Esophagus squamous epithelium (tissue), 5 donors: ENCODE data around the gene DNAH7. TPM values are rescaled to one million over a fixed set of nuclear protein-coding genes. Genes with fewer than 3 reads are reported as not detected.

ENCODE experiments used
- DNase-seq: peaks from one replicate; lab custom pipeline; 2025; lab: John Stamatoyannopoulos, UW
- H3K27ac ChIP-seq, 4 donors: fragments of 200-600 bp; sonication (generic); one replicate each; pipeline ENCODE4 v1.5.1; 2016 to 2019; ENCODE audit warnings: mild to moderate bottlenecking in 1 of 4
- H3K27me3 ChIP-seq, 4 donors: fragments of 200-600 bp; sonication (generic); 1 replicate in 3 of 4; 2 replicates in 1 of 4; pipeline versions ENCODE4 v1.5.1 to v1.6.0; 2017 to 2021; ENCODE audit warnings: antibody characterized with exemption in 1 of 4
- H3K36me3 ChIP-seq, 3 donors: fragments of 200-600 bp; sonication (generic); one replicate each; pipeline ENCODE4 v1.5.1; 2016 to 2019
- H3K4me1 ChIP-seq, 3 donors: fragments of 200-600 bp; sonication (generic); one replicate each; pipeline ENCODE4 v1.5.1; 2017 to 2019
- H3K4me3 ChIP-seq, 4 donors: fragments of 200-600 bp; sonication (generic); 1 replicate in 3 of 4; 2 replicates in 1 of 4; pipeline ENCODE4 v1.5.1; 2016 to 2019; ENCODE audit warnings: mild to moderate bottlenecking in 2 of 4, moderate library complexity in 1 of 4
- H3K9me3 ChIP-seq, 3 donors: fragments of 200-600 bp; sonication (generic); one replicate each; pipeline ENCODE4 v1.5.1; 2016 to 2019
- POLR2A ChIP-seq, 4 donors: fragments of 450-650 bp; IDR thresholded peaks; one replicate each; pipeline ENCODE4 v1.6.1; 2017; ENCODE audit warnings: antibody characterized with exemption in 4 of 4, mild to moderate bottlenecking in 4 of 4, moderate library complexity in 3 of 4
- WGBS, 2 donors: methylation state at CpG; one replicate each; pipeline ENCODE4 v1.1.5; 2018; 5-methylcytosine and 5-hydroxymethylcytosine counted together
- intact Hi-C: fragments of 100-400 bp; cut with DNase I; formaldehyde crosslinking; loops from one replicate; pipeline ENCODE4 v1.15.0; 2022
- total RNA-seq, 4 donors: library from RNA; depleted of rRNA; stranded (reverse); fragments of >200 nt; gene quantifications; one replicate each; pipeline ENCODE4 v1.1.0, GENCODE V29; 2016
- TF ChIP-seq, protein P1 (sequence below), 6 experiments: fragments of 450-650 bp in 4 of 6; fragments of 200-600 bp in 2 of 6; sonication (generic) in 2 of 6; IDR thresholded peaks; one replicate each; pipeline ENCODE4 v1.5.1; 2016 to 2019; ENCODE audit warnings: antibody characterized with exemption in 6 of 6, mild to moderate bottlenecking in 4 of 6, moderate library complexity in 4 of 6
- donor health status: DM: yes; HTN: yes; CAD: no.

Gene DNAH7
- total RNA-seq, 4 donors from 2014 or later = 0.15 to 0.76 (median 0.28) TPM

DNA sequence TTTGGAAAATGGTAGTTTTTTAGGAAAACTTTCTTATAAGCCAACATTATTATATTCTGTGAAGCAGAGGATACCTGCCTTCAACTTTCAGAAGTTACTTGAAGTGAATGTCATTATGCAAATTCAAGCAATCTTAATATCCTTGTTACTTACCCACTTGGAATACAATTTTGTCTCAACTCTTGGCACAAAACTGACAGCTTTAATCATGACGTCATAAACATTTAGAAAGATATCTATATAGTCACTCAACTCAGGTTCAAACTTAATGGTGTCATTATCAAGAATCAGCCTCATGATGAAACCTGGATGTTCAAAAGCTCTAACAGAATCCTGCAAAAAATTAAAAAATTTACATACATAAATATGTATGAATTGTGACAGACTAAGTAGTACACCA is 68.1 kb downstream of the DNAH7 start:
- TF ChIP-seq POLR2A (IDR thresholded peaks at IDR 0.05) = no peak
- TF ChIP-seq, protein P1, sequence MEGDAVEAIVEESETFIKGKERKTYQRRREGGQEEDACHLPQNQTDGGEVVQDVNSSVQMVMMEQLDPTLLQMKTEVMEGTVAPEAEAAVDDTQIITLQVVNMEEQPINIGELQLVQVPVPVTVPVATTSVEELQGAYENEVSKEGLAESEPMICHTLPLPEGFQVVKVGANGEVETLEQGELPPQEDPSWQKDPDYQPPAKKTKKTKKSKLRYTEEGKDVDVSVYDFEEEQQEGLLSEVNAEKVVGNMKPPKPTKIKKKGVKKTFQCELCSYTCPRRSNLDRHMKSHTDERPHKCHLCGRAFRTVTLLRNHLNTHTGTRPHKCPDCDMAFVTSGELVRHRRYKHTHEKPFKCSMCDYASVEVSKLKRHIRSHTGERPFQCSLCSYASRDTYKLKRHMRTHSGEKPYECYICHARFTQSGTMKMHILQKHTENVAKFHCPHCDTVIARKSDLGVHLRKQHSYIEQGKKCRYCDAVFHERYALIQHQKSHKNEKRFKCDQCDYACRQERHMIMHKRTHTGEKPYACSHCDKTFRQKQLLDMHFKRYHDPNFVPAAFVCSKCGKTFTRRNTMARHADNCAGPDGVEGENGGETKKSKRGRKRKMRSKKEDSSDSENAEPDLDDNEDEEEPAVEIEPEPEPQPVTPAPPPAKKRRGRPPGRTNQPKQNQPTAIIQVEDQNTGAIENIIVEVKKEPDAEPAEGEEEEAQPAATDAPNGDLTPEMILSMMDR (IDR thresholded peaks at IDR 0.05) = no peak
- intact Hi-C loops = no loop called here
- H3K27ac ChIP-seq = no peak overlapping the region
- H3K36me3 ChIP-seq = no peaks in the 10 kb centered on the region
- H3K27me3 ChIP-seq = no peaks in the 10 kb centered on the region
- H3K4me1 ChIP-seq = no peaks in the 10 kb centered on the region
- 78 to 86% methylated on average over 1 of the region's 1 CpG for WGBS, 2 donors
- H3K9me3 ChIP-seq = no peaks in the 10 kb centered on the region
- no peak for DNase-seq
- H3K4me3 ChIP-seq = no peak overlapping the region

DNA sequence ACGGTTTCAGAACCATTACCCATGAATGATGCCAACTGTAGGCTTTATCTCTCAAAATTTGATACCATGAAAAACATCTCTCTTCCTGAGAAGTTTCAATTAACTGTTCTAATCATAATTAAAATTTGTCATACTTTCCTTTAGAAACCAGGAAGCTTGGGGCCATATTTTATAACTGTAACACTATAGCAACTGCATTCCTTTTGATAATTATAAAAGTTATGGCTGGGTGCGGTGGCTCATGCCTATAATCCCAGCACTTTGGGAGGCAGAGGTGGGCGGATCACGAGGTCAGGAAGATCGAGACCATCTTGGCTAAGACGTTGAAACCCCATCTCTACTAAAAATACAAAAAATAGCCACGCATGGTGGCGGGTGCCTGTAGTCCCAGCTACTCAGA is 70.6 kb downstream of the DNAH7 start:
- intact Hi-C loops = no loop called here
- H3K27me3 ChIP-seq = no peaks in the 10 kb centered on the region
- 83 to 92% methylated on average over 8 of the region's 8 CpGs for WGBS, 2 donors
- no peaks in the 10 kb centered on the region for H3K36me3 ChIP-seq
- H3K4me1 ChIP-seq = no peaks in the 10 kb centered on the region
- DNase-seq = no peak
- no peaks in the 10 kb centered on the region for H3K9me3 ChIP-seq
- no peak overlapping the region for H3K27ac ChIP-seq
- no peak overlapping the region for H3K4me3 ChIP-seq
- TF ChIP-seq POLR2A (IDR thresholded peaks at IDR 0.05) = no peak
- TF ChIP-seq, protein P1 (IDR thresholded peaks at IDR 0.05) = no peak

DNA sequence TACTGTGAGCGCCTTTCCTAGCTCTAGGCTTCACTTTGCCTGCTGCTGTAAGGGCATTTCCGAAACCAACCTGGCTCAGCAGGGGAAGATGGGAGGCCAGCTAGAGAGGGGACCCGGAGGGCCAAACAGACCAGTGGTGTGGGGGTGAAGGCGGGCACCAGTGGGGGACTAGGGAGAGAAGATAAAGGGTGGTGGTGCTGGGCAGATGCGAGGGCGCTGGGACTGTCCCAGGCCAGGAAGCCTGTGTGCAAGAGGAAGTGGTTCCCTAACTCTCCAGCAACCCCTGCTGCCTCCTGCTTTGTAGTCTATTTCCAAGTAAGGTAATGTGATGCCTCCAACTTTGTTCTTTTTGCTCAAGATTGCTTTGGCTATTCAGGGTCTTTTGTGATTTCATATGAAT is 73.1 kb downstream of the DNAH7 start:
- 75 to 82% methylated on average over 3 to 6 of the region's 6 CpGs for WGBS, 2 donors

DNA sequence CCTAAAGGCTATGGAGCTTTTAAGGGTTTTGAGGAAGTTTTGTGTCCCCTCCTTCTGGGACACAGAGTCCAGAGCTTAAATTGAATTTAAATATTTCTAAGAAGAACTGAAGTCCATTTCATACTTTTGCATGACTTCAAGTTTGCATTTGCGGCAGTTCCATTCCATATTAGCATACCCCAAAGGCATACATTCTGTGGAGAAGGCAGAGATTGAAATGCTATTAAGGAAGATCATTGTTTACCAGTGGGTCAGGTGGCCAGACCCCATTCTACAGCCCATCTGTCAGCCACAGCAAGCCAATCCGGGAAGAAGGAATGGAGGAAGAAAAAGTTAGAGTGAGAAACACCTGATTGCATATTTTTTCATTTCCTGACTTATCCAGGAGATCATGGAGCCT is 75.0 kb downstream of the DNAH7 start:
- Histone ChIP-seq H3K4me3 (no peak overlapping the region), H3K27ac (no peak overlapping the region), H3K4me1 (no peaks in the 10 kb centered on the region), H3K27me3 (no peaks in the 10 kb centered on the region), H3K9me3 (no peaks in the 10 kb centered on the region), H3K36me3 (no peaks in the 10 kb centered on the region)
- TF ChIP-seq POLR2A (IDR thresholded peaks at IDR 0.05) = no peak
- TF ChIP-seq, protein P1 (IDR thresholded peaks at IDR 0.05) = no peak
- DNase-seq = no peak
- WGBS, 2 donors = 71 to 77% methylated on average over 2 of the region's 2 CpGs
- intact Hi-C loops = no loop called here

More for the DNA sequence above, 73.1 kb downstream of the DNAH7 start:
- TF ChIP-seq POLR2A (IDR thresholded peaks at IDR 0.05) = no peak
- TF ChIP-seq, protein P1 (IDR thresholded peaks at IDR 0.05) = no peak
- no peak for DNase-seq
- Histone ChIP-seq H3K4me3 (no peak overlapping the region), H3K27ac (no peak overlapping the region), H3K27me3 (no peaks in the 10 kb centered on the region), H3K9me3 (no peaks in the 10 kb centered on the region), H3K36me3 (no peaks in the 10 kb centered on the region), H3K4me1 (no peaks in the 10 kb centered on the region)
- intact Hi-C loops = no loop called here

DNA sequence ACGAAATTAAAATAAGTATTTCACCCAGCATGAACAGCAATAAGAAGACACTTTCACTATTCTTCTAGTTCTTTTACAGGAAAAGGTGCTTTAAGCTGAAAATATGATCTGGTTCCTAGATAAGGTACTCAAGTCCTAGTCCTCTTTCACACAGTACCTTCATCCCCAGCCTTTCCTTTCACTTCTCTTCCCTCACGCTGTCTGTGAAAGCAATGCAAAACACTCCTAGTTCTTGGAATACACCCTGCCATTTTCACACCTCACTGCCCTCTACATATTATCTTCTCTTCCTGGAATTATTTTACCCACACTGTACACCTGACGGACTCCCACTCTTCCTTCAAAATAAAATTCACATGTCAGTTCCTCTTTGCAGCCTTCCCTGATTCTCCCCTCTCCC is 82.9 kb downstream of the DNAH7 start:
- no peak for DNase-seq
- H3K4me1 ChIP-seq = no peaks in the 10 kb centered on the region
- no peaks in the 10 kb centered on the region for H3K9me3 ChIP-seq
- no peak overlapping the region for H3K27ac ChIP-seq
- H3K27me3 ChIP-seq = no peaks in the 10 kb centered on the region
- intact Hi-C loops = no loop called here
- H3K4me3 ChIP-seq = no peak overlapping the region
- H3K36me3 ChIP-seq = no peaks in the 10 kb centered on the region
- TF ChIP-seq, protein P1 (IDR thresholded peaks at IDR 0.05) = no peak
- no peak for TF ChIP-seq POLR2A (IDR thresholded peaks at IDR 0.05)
- WGBS, 2 donors = 50 to 61% methylated on average over 3 of the region's 3 CpGs
